ENCODE results near the gene CYTH1.
A peak's percentile ranks its signal among the peaks of the same experiment; 100 is the strongest.

CYTH1 gene

GRCh38 chr17:78804777-78805176 lies 22.7 kb upstream of the CYTH1 start:
- DNase-seq = no peak

- no peak for DNase-seq
Observed at GRCh38 chr17:78803186-78803845, 21.2 kb upstream of the CYTH1 start.

GRCh38 chr17:78802459-78802858 lies 20.4 kb upstream of the CYTH1 start:
- no peak for DNase-seq

- no peak for DNase-seq
Observed at GRCh38 chr17:78802008-78802407, 19.9 kb upstream of the CYTH1 start.

GRCh38 chr17:78800132-78800931 lies 18.3 kb upstream of the CYTH1 start:
- DNase-seq = no peak

- no peak for DNase-seq
Observed at GRCh38 chr17:78798695-78799559, 16.9 kb upstream of the CYTH1 start.

GRCh38 chr17:78797691-78798585 lies 15.9 kb upstream of the CYTH1 start:
- no peak for DNase-seq

- no peak for DNase-seq
Observed at GRCh38 chr17:78797213-78797612, 15.1 kb upstream of the CYTH1 start.

- no peak for DNase-seq
Observed at GRCh38 chr17:78796517-78796900, 14.4 kb upstream of the CYTH1 start.

- DNase-seq = no peak
Observed at GRCh38 chr17:78795861-78796516, 13.9 kb upstream of the CYTH1 start.

- DNase-seq = no peak
Observed at GRCh38 chr17:78794864-78795640, 13.0 kb upstream of the CYTH1 start.

- no peak for DNase-seq
Observed at GRCh38 chr17:78794399-78794798, 12.3 kb upstream of the CYTH1 start.

- DNase-seq = no peak
Observed at GRCh38 chr17:78793968-78794367, 11.9 kb upstream of the CYTH1 start.

GRCh38 chr17:78793415-78793814 lies 11.3 kb upstream of the CYTH1 start:
- no peak for DNase-seq

GRCh38 chr17:78791840-78792709 lies 10.0 kb upstream of the CYTH1 start:
- DNase-seq = no peak

- no peak for DNase-seq
Observed at GRCh38 chr17:78790552-78790951, 8.5 kb upstream of the CYTH1 start.

- peak; percentile 47 for DNase-seq
Observed at GRCh38 chr17:78789663-78790181, 7.6 kb upstream of the CYTH1 start.

GRCh38 chr17:78789149-78789662 lies 7.1 kb upstream of the CYTH1 start:
- DNase-seq = no peak

GRCh38 chr17:78788451-78788850 lies 6.4 kb upstream of the CYTH1 start:
- DNase-seq = no peak

GRCh38 chr17:78787444-78787843 lies 5.4 kb upstream of the CYTH1 start:
- DNase-seq = no peak
